WTC11 (cell line): Measurements from ENCODE around the gene ZNF521. TPM values are rescaled to one million over a fixed set of nuclear protein-coding genes. Genes with fewer than 3 reads are reported as not detected.

Source experiments
- ATAC-seq: fragments of 200-7000 bp; cut with Tn5 transposase; 2 replicates; pipeline ENCODE4 v1.10.0; 2021; ENCODE audit warnings: mild to moderate bottlenecking, moderate library complexity
- CTCF ChIA-PET: fragments of 300-600 bp; sonication (Branson Sonifier 250); formaldehyde crosslinking; loops from one replicate; lab custom pipeline; 2021; ENCODE audit warnings: antibody characterized with exemption; lab: Charles Lee
- POLR2A ChIA-PET: fragments of 350-600 bp; sonication (Branson Sonifier 250); formaldehyde crosslinking; loops from one replicate; lab custom pipeline; 2021; ENCODE audit warnings: antibody characterized with exemption; lab: Charles Lee
- DNase-seq: peaks from one replicate; pipeline ENCODE4 v3.0.0; 2021; ENCODE audit warnings: low spot score
- H3K27ac Mint-ChIP-seq: 2 replicates; pipeline ENCODE4 v1.8.0; 2021; ENCODE audit warnings: mixed read lengths
- H3K27me3 Mint-ChIP-seq: 2 replicates; pipeline ENCODE4 v1.8.0; 2021; ENCODE audit warnings: low read depth, mild to moderate bottlenecking, moderate library complexity, mixed read lengths
- H3K36me3 Mint-ChIP-seq: 2 replicates; pipeline ENCODE4 v1.8.0; 2021; ENCODE audit warnings: mixed read lengths
- H3K4me1 Mint-ChIP-seq: 2 replicates; pipeline ENCODE4 v1.8.0; 2022; ENCODE audit warnings: mixed read lengths
- H3K4me3 Mint-ChIP-seq: 2 replicates; pipeline ENCODE4 v1.8.0; 2021; ENCODE audit warnings: mild to moderate bottlenecking, moderate library complexity, mixed read lengths
- H3K9me3 Mint-ChIP-seq: 2 replicates; pipeline ENCODE4 v1.8.0; 2021; ENCODE audit warnings: mixed read lengths
- CDX4 ChIP-seq: fragments of 250-450 bp; sonication (Bioruptor Pico); IDR thresholded peaks from 2 replicates; pipeline ENCODE4 v1.9.0; 2021; ENCODE audit warnings: moderate library complexity, mild to moderate bottlenecking, inconsistent platforms, borderline replicate concordance
- FOXP4 ChIP-seq: sonication (generic); formaldehyde crosslinking; IDR thresholded peaks from 2 replicates; pipeline ENCODE4 v1.8.0; 2022; ENCODE audit warnings: mild to moderate bottlenecking, missing genetic modification reagents
- GRHL2 ChIP-seq: fragments of 250-450 bp; sonication (Bioruptor Pico); IDR thresholded peaks from 2 replicates; pipeline ENCODE4 v1.8.0; 2022; ENCODE audit warnings: mild to moderate bottlenecking, moderate library complexity; ENCODE audit not compliant: insufficient replicate concordance, severe bottlenecking
- JUN ChIP-seq: sonication (generic); formaldehyde crosslinking; IDR thresholded peaks from 2 replicates; pipeline ENCODE4 v1.8.0; 2023; ENCODE audit warnings: mild to moderate bottlenecking, missing genetic modification reagents
- SOX15 ChIP-seq: fragments of 250-450 bp; sonication (Bioruptor Pico); IDR thresholded peaks from 2 replicates; pipeline ENCODE4 v1.9.0; 2021; ENCODE audit warnings: mild to moderate bottlenecking
- TEAD1 ChIP-seq: sonication (generic); formaldehyde crosslinking; IDR thresholded peaks from 2 replicates; pipeline ENCODE4 v1.8.0; 2022; ENCODE audit warnings: mild to moderate bottlenecking, missing genetic modification reagents
- ZNF138 ChIP-seq: sonication (generic); formaldehyde crosslinking; conservative IDR thresholded peaks from 2 replicates; pipeline ENCODE4 v1.8.1; 2022; ENCODE audit warnings: mild to moderate bottlenecking, moderate library complexity, missing genetic modification reagents
- ZNF263 ChIP-seq: sonication (generic); formaldehyde crosslinking; IDR thresholded peaks from 2 replicates; pipeline ENCODE4 v1.8.1; 2022; ENCODE audit warnings: low read depth, mild to moderate bottlenecking, moderate library complexity, missing genetic modification reagents
- ZNF317 ChIP-seq: sonication (generic); formaldehyde crosslinking; IDR thresholded peaks from 2 replicates; pipeline ENCODE4 v1.8.1; 2023; ENCODE audit warnings: low read depth, mild to moderate bottlenecking, moderate library complexity, missing genetic modification reagents, borderline replicate concordance
- ZNF423 ChIP-seq: fragments of 250-450 bp; sonication (Bioruptor Pico); IDR thresholded peaks from 2 replicates; pipeline ENCODE4 v2.1.2; 2022; ENCODE audit warnings: mild to moderate bottlenecking, moderate library complexity
- ZNF425 ChIP-seq: fragments of 250-450 bp; sonication (Bioruptor Pico); conservative IDR thresholded peaks from 2 replicates; pipeline ENCODE4 v1.9.0; 2021; ENCODE audit warnings: mild to moderate bottlenecking
- total RNA-seq: library from RNA; stranded (reverse); gene quantifications from 3 replicates; pipeline ENCODE4 v1.2.3, GENCODE V29; 2021
- TF ChIP-seq, protein P1 (sequence below): sonication (generic); formaldehyde crosslinking; IDR thresholded peaks from 2 replicates; pipeline ENCODE4 v1.8.1; 2022; ENCODE audit warnings: low read depth, missing genetic modification reagents, borderline replicate concordance
- TF ChIP-seq, protein P2 (sequence below): sonication (generic); formaldehyde crosslinking; IDR thresholded peaks from 2 replicates; pipeline ENCODE4 v1.8.1; 2023; ENCODE audit warnings: mild to moderate bottlenecking, missing genetic modification reagents, moderate library complexity
- TF ChIP-seq, protein P3 (sequence below): fragments of 200-600 bp; IDR thresholded peaks from 2 replicates; pipeline ENCODE4 v1.8.0; 2022; ENCODE audit warnings: antibody characterized with exemption
- TF ChIP-seq, protein P4 (sequence below): sonication (generic); formaldehyde crosslinking; IDR thresholded peaks from 2 replicates; pipeline ENCODE4 v1.8.1; 2023; ENCODE audit warnings: mild to moderate bottlenecking, missing genetic modification reagents
- TF ChIP-seq, protein P5 (sequence below): sonication (generic); formaldehyde crosslinking; IDR thresholded peaks from 2 replicates; pipeline ENCODE4 v1.8.0; 2022; ENCODE audit warnings: mild to moderate bottlenecking, missing genetic modification reagents

The ZNF521 gene
- total RNA-seq, 1 experiment from 2014 or later = 15.3 TPM

DNA sequence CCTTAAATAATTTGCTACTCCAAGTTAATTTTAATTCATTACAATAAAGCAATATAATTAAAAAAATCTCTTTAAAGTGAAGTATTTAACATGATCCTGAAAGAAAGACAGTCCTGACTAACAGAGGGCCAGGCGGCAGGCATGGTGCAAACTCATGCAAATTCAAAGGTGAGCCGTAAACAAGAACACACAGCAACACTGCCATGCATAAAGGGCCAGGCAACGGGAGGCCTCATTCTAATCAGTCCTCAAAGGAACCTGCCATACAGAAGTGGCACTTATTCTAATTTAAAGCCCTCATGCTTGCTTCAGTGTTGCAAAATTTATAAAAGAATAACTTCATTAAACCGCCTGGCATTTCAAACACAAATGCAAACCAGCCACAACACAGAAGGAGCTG, 277.0 kb downstream of the ZNF521 start:
- ChIA-PET CTCF (no interaction called here), POLR2A (no interaction called here)
- Mint-ChIP-seq H3K27me3 (no peaks in the 10 kb centered on the region), H3K4me1 (peaks cover 49% of the 10 kb centered on the region)
- TF ChIP-seq FOXP4 (CRISPR knock-in tag) = peak; percentile 75
- TF ChIP-seq, protein P1, sequence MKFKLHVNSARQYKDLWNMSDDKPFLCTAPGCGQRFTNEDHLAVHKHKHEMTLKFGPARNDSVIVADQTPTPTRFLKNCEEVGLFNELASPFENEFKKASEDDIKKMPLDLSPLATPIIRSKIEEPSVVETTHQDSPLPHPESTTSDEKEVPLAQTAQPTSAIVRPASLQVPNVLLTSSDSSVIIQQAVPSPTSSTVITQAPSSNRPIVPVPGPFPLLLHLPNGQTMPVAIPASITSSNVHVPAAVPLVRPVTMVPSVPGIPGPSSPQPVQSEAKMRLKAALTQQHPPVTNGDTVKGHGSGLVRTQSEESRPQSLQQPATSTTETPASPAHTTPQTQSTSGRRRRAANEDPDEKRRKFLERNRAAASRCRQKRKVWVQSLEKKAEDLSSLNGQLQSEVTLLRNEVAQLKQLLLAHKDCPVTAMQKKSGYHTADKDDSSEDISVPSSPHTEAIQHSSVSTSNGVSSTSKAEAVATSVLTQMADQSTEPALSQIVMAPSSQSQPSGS (CRISPR knock-in tag) = no peak
- TF ChIP-seq, all 79 proteins: peak for 1
- H3K27ac Mint-ChIP-seq = no peak overlapping the region
- ATAC-seq = peak; percentile 85
- H3K9me3 Mint-ChIP-seq = no peaks in the 10 kb centered on the region
- H3K36me3 Mint-ChIP-seq = no peaks in the 10 kb centered on the region
- DNase-seq = no peak
- no peak overlapping the region for H3K4me3 Mint-ChIP-seq

DNA sequence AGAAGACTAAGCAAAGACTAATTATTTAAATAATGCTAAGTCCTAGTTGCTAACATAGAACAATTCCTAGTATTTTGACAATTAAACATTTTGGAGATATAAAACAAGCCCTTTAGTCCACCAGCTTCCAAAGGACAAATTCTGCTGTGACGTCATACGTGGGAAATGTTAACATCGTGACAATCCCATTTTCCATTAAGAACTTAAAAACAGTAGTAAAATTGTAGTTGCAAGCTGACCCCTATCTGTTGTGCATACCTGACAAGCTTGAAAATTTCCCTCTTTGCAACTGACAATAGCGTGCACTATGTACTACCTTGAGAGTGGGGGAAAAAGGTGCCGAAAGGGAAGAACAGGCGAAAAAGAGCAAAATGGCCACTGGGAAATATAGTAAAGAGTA, 279.8 kb downstream of the ZNF521 start:
- Mint-ChIP-seq H3K4me1 (peaks cover 45% of the 10 kb centered on the region), H3K27me3 (no peaks in the 10 kb centered on the region), H3K27ac (no peak overlapping the region), H3K4me3 (no peak overlapping the region), H3K36me3 (no peaks in the 10 kb centered on the region), H3K9me3 (no peaks in the 10 kb centered on the region)
- no peak for TF ChIP-seq ZNF423 (CRISPR knock-in tag)
- TF ChIP-seq, protein P2, sequence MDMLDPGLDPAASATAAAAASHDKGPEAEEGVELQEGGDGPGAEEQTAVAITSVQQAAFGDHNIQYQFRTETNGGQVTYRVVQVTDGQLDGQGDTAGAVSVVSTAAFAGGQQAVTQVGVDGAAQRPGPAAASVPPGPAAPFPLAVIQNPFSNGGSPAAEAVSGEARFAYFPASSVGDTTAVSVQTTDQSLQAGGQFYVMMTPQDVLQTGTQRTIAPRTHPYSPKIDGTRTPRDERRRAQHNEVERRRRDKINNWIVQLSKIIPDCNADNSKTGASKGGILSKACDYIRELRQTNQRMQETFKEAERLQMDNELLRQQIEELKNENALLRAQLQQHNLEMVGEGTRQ (CRISPR knock-in tag) = no peak
- no peak for TF ChIP-seq CDX4 (CRISPR knock-in tag)
- DNase-seq (no peak), ATAC-seq (no peak)
- ChIA-PET POLR2A (no interaction called here), CTCF (no interaction called here)

GRCh38 chr18:25067275-25068025, 284.5 kb downstream of the ZNF521 start:
- H3K36me3 Mint-ChIP-seq = no peaks in the 10 kb centered on the region
- TF ChIP-seq JUN (CRISPR knock-in tag) = no peak
- no peak for TF ChIP-seq ZNF317
- no peak for TF ChIP-seq SOX15 (CRISPR knock-in tag)
- TF ChIP-seq ZNF263 = no peak
- TF ChIP-seq, protein P3, sequence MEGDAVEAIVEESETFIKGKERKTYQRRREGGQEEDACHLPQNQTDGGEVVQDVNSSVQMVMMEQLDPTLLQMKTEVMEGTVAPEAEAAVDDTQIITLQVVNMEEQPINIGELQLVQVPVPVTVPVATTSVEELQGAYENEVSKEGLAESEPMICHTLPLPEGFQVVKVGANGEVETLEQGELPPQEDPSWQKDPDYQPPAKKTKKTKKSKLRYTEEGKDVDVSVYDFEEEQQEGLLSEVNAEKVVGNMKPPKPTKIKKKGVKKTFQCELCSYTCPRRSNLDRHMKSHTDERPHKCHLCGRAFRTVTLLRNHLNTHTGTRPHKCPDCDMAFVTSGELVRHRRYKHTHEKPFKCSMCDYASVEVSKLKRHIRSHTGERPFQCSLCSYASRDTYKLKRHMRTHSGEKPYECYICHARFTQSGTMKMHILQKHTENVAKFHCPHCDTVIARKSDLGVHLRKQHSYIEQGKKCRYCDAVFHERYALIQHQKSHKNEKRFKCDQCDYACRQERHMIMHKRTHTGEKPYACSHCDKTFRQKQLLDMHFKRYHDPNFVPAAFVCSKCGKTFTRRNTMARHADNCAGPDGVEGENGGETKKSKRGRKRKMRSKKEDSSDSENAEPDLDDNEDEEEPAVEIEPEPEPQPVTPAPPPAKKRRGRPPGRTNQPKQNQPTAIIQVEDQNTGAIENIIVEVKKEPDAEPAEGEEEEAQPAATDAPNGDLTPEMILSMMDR = no peak
- no peak for TF ChIP-seq GRHL2 (CRISPR knock-in tag)
- no peak for ATAC-seq
- no peaks in the 10 kb centered on the region for H3K27me3 Mint-ChIP-seq
- DNase-seq = no peak
- no peaks in the 10 kb centered on the region for H3K9me3 Mint-ChIP-seq
- ChIA-PET POLR2A (no interaction called here), CTCF (no interaction called here)
- no peak overlapping the region for H3K4me3 Mint-ChIP-seq
- H3K4me1 Mint-ChIP-seq = 0 out of 2 replicates have a peak, but pooled peaks cover 2% of the 10 kb centered on the region
- no peak overlapping the region for H3K27ac Mint-ChIP-seq

- ATAC-seq (no peak), DNase-seq (no peak)
- Mint-ChIP-seq H3K9me3 (no peaks in the 10 kb centered on the region), H3K27ac (no peak overlapping the region), H3K4me3 (no peak overlapping the region), H3K27me3 (no peaks in the 10 kb centered on the region), H3K36me3 (no peaks in the 10 kb centered on the region), H3K4me1 (no peaks in the 10 kb centered on the region)
- ChIA-PET CTCF (no interaction called here), POLR2A (no interaction called here)
- no peak for TF ChIP-seq ZNF138 (CRISPR knock-in tag)
- TF ChIP-seq JUN (CRISPR knock-in tag) = no peak
- TF ChIP-seq, protein P4, sequence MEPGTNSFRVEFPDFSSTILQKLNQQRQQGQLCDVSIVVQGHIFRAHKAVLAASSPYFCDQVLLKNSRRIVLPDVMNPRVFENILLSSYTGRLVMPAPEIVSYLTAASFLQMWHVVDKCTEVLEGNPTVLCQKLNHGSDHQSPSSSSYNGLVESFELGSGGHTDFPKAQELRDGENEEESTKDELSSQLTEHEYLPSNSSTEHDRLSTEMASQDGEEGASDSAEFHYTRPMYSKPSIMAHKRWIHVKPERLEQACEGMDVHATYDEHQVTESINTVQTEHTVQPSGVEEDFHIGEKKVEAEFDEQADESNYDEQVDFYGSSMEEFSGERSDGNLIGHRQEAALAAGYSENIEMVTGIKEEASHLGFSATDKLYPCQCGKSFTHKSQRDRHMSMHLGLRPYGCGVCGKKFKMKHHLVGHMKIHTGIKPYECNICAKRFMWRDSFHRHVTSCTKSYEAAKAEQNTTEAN (CRISPR knock-in tag) = no peak
- TF ChIP-seq TEAD1 (CRISPR knock-in tag) = no peak
- TF ChIP-seq ZNF425 (CRISPR knock-in tag) = no peak
- no peak for TF ChIP-seq SOX15 (CRISPR knock-in tag)
- TF ChIP-seq, protein P5, sequence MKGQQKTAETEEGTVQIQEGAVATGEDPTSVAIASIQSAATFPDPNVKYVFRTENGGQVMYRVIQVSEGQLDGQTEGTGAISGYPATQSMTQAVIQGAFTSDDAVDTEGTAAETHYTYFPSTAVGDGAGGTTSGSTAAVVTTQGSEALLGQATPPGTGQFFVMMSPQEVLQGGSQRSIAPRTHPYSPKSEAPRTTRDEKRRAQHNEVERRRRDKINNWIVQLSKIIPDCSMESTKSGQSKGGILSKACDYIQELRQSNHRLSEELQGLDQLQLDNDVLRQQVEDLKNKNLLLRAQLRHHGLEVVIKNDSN (CRISPR knock-in tag) = no peak
These were observed 285.4 kb downstream of the ZNF521 start for GRCh38 chr18:25066516-25066915.
